HepG2 (cell line): ENCODE results near the gene PHF14. TPM values are rescaled to one million over a fixed set of nuclear protein-coding genes. Genes with fewer than 3 reads are reported as not detected.

Source experiments
- ARID2 ChIP-seq: sonication (generic); formaldehyde crosslinking; IDR thresholded peaks from 2 replicates; pipeline ENCODE4 v1.8.1; 2022; ENCODE audit warnings: mild to moderate bottlenecking, missing genetic modification reagents, borderline replicate concordance
- CEBPG ChIP-seq: IDR thresholded peaks from 2 replicates; pipeline ENCODE4 v1.6.1; 2016
- FOXA1 ChIP-seq, 2 experiments: fragments of 450-650 bp in 1 of 2; sonication (generic) in 1 of 2; formaldehyde crosslinking in 1 of 2; IDR thresholded peaks; 2 replicates each; pipeline versions ENCODE4 v1.4.0 to v1.6.1; 2016 to 2020; ENCODE audit warnings: missing genetic modification reagents in 1 of 2
- FOXA3 ChIP-seq: IDR thresholded peaks from 2 replicates; pipeline ENCODE4 v1.6.1; 2016; ENCODE audit warnings: missing genetic modification reagents, missing compliant biosample characterization
- LCORL ChIP-seq, 2 experiments: fragments of 450-650 bp in 1 of 2; sonication (generic) in 1 of 2; formaldehyde crosslinking in 1 of 2; IDR thresholded peaks; 2 replicates each; pipeline versions ENCODE4 v1.5.0 to v1.6.1; 2017 to 2020; ENCODE audit warnings: antibody characterized with exemption in 1 of 2, missing genetic modification reagents in 1 of 2
- MLX ChIP-seq: IDR thresholded peaks from 2 replicates; pipeline ENCODE4 v1.6.1; 2016
- NFIB ChIP-seq: sonication (generic); formaldehyde crosslinking; IDR thresholded peaks from 2 replicates; pipeline ENCODE4 v1.9.0; 2021; ENCODE audit warnings: missing genetic modification reagents, mild to moderate bottlenecking, borderline replicate concordance
- PAX8 ChIP-seq: sonication (generic); formaldehyde crosslinking; IDR thresholded peaks from 2 replicates; pipeline ENCODE4 v1.8.0; 2022; ENCODE audit warnings: mild to moderate bottlenecking, missing genetic modification reagents, borderline replicate concordance
- RARA ChIP-seq: IDR thresholded peaks from 2 replicates; pipeline ENCODE4 v1.6.1; 2016; ENCODE audit warnings: missing genetic modification reagents, missing compliant biosample characterization
- SMYD3 ChIP-seq: sonication (generic); formaldehyde crosslinking; IDR thresholded peaks from 2 replicates; pipeline ENCODE4 v1.8.1; 2023; ENCODE audit warnings: mild to moderate bottlenecking, missing genetic modification reagents
- SP1 ChIP-seq, 2 experiments: fragments of 450-650 bp in 1 of 2; sonication (generic) in 1 of 2; formaldehyde crosslinking in 1 of 2; IDR thresholded peaks; 2 replicates each; pipeline versions ENCODE4 v1.4.0 to v1.6.1; 2016 to 2020; ENCODE audit warnings: missing genetic modification reagents in 1 of 2
- TARDBP ChIP-seq: sonication (generic); formaldehyde crosslinking; IDR thresholded peaks from 2 replicates; pipeline ENCODE4 v1.8.0; 2022; ENCODE audit warnings: mild to moderate bottlenecking, missing genetic modification reagents
- TOPORS ChIP-seq: sonication (generic); formaldehyde crosslinking; IDR thresholded peaks from 2 replicates; pipeline ENCODE4 v1.8.0; 2023; ENCODE audit warnings: mild to moderate bottlenecking, missing genetic modification reagents
- ZC3H13 ChIP-seq: sonication (generic); formaldehyde crosslinking; IDR thresholded peaks from 2 replicates; pipeline ENCODE4 v1.8.1; 2023; ENCODE audit warnings: mild to moderate bottlenecking, missing genetic modification reagents, moderate library complexity
- ZFP1 ChIP-seq: IDR thresholded peaks from 2 replicates; pipeline ENCODE4 v1.6.1; 2016
- ZNF124 ChIP-seq: sonication (generic); formaldehyde crosslinking; IDR thresholded peaks from 2 replicates; pipeline ENCODE4 v1.4.0; 2020; ENCODE audit warnings: missing genetic modification reagents
- ZNF235 ChIP-seq: sonication (generic); formaldehyde crosslinking; IDR thresholded peaks from 2 replicates; pipeline ENCODE4 v1.8.1; 2023; ENCODE audit warnings: mild to moderate bottlenecking, missing genetic modification reagents, borderline replicate concordance
- ZNF354B ChIP-seq: sonication (generic); formaldehyde crosslinking; IDR thresholded peaks from 2 replicates; pipeline ENCODE4 v1.8.0; 2022; ENCODE audit warnings: mild to moderate bottlenecking, missing genetic modification reagents
- ZNF441 ChIP-seq: sonication (generic); formaldehyde crosslinking; IDR thresholded peaks from 2 replicates; pipeline ENCODE4 v1.7.0; 2021; ENCODE audit warnings: missing genetic modification reagents, borderline replicate concordance
- ZNF460 ChIP-seq: sonication (generic); formaldehyde crosslinking; IDR thresholded peaks from 2 replicates; pipeline ENCODE4 v1.5.1; 2020; ENCODE audit warnings: missing genetic modification reagents, mild to moderate bottlenecking, borderline replicate concordance
- polyA plus RNA-seq, 8 experiments: library from polyadenylated mRNA; depleted of rRNA in 3 of 8; stranded (reverse) in 7 of 8; unstranded in 1 of 8; fragments of >200 nt; fragmentation: Illumina TruSeq in 4 of 8; extraction: Trizol in 4 of 8; gene quantifications; 2 replicates each; pipeline versions ENCODE4 v1.2.1 to v1.2.3, GENCODE V29; 2011 to 2016; ENCODE audit warnings: low read depth in 4 of 8, missing spikeins in 1 of 8, mixed read lengths in 1 of 8; ENCODE audit not compliant: insufficient read depth in 1 of 8
- total RNA-seq, 5 experiments: library from RNA; depleted of rRNA; stranded (reverse); fragments of >200 nt; fragmentation: Illumina TruSeq; extraction: Trizol; gene quantifications; 2 replicates each; pipeline ENCODE4 v1.2.3, GENCODE V29; 2016; ENCODE audit warnings: low read depth in 1 of 5
- TF ChIP-seq, protein P1 (sequence below): sonication (generic); formaldehyde crosslinking; IDR thresholded peaks from 2 replicates; pipeline ENCODE4 v1.8.1; 2023; ENCODE audit warnings: mild to moderate bottlenecking, moderate library complexity, missing genetic modification reagents
- TF ChIP-seq, protein P2 (sequence below): sonication (generic); formaldehyde crosslinking; IDR thresholded peaks from 2 replicates; pipeline ENCODE4 v1.9.0; 2021; ENCODE audit warnings: mild to moderate bottlenecking, missing genetic modification reagents

The PHF14 gene
- total and polyA plus RNA-seq, 2 of the 13 experiments (the other 11 are each of a cell fraction or from before 2014, with no cell fraction given) = 18.9 to 68.7 TPM

GRCh38 chr7:10939237-10939910 lies 34.3 kb upstream of the PHF14 start (continued):
- TF ChIP-seq, protein P1, sequence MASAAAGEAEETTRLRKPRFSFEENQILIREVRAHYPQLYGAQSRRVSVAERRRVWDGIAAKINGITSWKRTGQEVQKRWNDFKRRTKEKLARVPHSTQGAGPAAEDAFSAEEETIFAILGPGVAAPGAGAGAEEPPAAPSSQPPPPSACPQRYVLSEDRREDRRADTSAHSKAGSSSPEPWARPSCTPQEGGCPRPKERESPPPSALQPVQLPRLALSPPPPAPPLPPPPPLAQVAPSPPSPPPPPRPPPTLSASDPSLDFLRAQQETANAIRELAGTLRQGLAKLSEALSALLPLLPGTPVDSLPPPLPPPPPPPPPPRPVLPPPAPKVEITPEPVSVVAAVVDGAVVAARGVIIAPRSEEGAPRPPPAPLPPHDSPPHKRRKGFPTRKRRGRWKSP (CRISPR knock-in tag) = peak; percentile 56; the same call in 1 of the 2 replicates
- no peak for TF ChIP-seq SP1 (IDR thresholded peaks at IDR 0.05)
- no peak for TF ChIP-seq SP1 (CRISPR knock-in tag; IDR thresholded peaks at IDR 0.05)
- TF ChIP-seq NFIB (CRISPR knock-in tag) = no peak
- TF ChIP-seq ZNF354B = 0 out of 2 replicates have a peak, but pooled peaks have one; percentile 67
- peak; percentile 66; the same call in 1 of the 2 replicates for TF ChIP-seq ARID2 (CRISPR knock-in tag)
- TF ChIP-seq FOXA1 (IDR thresholded peaks at IDR 0.05) = no peak
- peak; percentile 25; the same call in 1 of the 2 replicates for TF ChIP-seq FOXA1 (CRISPR knock-in tag; IDR thresholded peaks at IDR 0.05)
- no peak for TF ChIP-seq ZFP1
- TF ChIP-seq LCORL (IDR thresholded peaks at IDR 0.05) = no peak
- 0 out of 2 replicates have a peak, but pooled peaks have one; percentile 33 for TF ChIP-seq LCORL (CRISPR knock-in tag; IDR thresholded peaks at IDR 0.05)
- TF ChIP-seq, protein P2, sequence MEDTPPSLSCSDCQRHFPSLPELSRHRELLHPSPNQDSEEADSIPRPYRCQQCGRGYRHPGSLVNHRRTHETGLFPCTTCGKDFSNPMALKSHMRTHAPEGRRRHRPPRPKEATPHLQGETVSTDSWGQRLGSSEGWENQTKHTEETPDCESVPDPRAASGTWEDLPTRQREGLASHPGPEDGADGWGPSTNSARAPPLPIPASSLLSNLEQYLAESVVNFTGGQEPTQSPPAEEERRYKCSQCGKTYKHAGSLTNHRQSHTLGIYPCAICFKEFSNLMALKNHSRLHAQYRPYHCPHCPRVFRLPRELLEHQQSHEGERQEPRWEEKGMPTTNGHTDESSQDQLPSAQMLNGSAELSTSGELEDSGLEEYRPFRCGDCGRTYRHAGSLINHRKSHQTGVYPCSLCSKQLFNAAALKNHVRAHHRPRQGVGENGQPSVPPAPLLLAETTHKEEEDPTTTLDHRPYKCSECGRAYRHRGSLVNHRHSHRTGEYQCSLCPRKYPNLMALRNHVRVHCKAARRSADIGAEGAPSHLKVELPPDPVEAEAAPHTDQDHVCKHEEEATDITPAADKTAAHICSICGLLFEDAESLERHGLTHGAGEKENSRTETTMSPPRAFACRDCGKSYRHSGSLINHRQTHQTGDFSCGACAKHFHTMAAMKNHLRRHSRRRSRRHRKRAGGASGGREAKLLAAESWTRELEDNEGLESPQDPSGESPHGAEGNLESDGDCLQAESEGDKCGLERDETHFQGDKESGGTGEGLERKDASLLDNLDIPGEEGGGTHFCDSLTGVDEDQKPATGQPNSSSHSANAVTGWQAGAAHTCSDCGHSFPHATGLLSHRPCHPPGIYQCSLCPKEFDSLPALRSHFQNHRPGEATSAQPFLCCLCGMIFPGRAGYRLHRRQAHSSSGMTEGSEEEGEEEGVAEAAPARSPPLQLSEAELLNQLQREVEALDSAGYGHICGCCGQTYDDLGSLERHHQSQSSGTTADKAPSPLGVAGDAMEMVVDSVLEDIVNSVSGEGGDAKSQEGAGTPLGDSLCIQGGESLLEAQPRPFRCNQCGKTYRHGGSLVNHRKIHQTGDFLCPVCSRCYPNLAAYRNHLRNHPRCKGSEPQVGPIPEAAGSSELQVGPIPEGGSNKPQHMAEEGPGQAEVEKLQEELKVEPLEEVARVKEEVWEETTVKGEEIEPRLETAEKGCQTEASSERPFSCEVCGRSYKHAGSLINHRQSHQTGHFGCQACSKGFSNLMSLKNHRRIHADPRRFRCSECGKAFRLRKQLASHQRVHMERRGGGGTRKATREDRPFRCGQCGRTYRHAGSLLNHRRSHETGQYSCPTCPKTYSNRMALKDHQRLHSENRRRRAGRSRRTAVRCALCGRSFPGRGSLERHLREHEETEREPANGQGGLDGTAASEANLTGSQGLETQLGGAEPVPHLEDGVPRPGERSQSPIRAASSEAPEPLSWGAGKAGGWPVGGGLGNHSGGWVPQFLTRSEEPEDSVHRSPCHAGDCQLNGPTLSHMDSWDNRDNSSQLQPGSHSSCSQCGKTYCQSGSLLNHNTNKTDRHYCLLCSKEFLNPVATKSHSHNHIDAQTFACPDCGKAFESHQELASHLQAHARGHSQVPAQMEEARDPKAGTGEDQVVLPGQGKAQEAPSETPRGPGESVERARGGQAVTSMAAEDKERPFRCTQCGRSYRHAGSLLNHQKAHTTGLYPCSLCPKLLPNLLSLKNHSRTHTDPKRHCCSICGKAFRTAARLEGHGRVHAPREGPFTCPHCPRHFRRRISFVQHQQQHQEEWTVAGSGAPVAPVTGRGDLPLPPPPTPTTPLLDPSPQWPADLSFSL (CRISPR knock-in tag) = 0 out of 2 replicates have a peak, but pooled peaks have one; percentile 14
- TF ChIP-seq ZNF460 = no peak
- TF ChIP-seq ZNF124 (CRISPR knock-in tag) = peak; percentile 14; the same call in 1 of the 2 replicates
- TF ChIP-seq FOXA3 (CRISPR knock-in tag) = peak; percentile 10; the same call in 1 of the 2 replicates
- TF ChIP-seq ZNF235 = no peak
- peak; percentile 26; the same call in 1 of the 2 replicates for TF ChIP-seq ZNF441 (CRISPR knock-in tag)
- 0 out of 2 replicates have a peak, but pooled peaks have one; percentile 15 for TF ChIP-seq RARA (CRISPR knock-in tag)
- 0 out of 2 replicates have a peak, but pooled peaks have one; percentile 68 for TF ChIP-seq TARDBP (CRISPR knock-in tag)
- TF ChIP-seq TOPORS = 0 out of 2 replicates have a peak, but pooled peaks have one; percentile 22
- 0 out of 2 replicates have a peak, but pooled peaks have one; percentile 77 for TF ChIP-seq SMYD3 (CRISPR knock-in tag)
- no peak for TF ChIP-seq PAX8 (CRISPR knock-in tag)
- no peak for TF ChIP-seq MLX
- TF ChIP-seq ZC3H13 = no peak
- TF ChIP-seq CEBPG (CRISPR knock-in tag) = 0 out of 2 replicates have a peak, but pooled peaks have one; percentile 2
